ENCODE measurements around the gene SND1.

SND1 gene

GRCh38 chr7:127776776-127777386 is 124.9 kb downstream of the SND1 start:
- no peak for DNase-seq

GRCh38 chr7:127780489-127780888 is 128.5 kb downstream of the SND1 start:
- no peak for DNase-seq

- DNase-seq = no peak
Observed at GRCh38 chr7:127781081-127781480, 129.1 kb downstream of the SND1 start.

GRCh38 chr7:127782075-127782474 is 130.1 kb downstream of the SND1 start:
- DNase-seq = no peak

- DNase-seq = no peak
Observed at GRCh38 chr7:127782654-127783559, 130.9 kb downstream of the SND1 start.

- no peak for DNase-seq
Observed at GRCh38 chr7:127786184-127786583, 134.2 kb downstream of the SND1 start.

- no peak for DNase-seq
Observed at GRCh38 chr7:127789031-127789430, 137.0 kb downstream of the SND1 start.

GRCh38 chr7:127791446-127792189 is 139.6 kb downstream of the SND1 start:
- no peak for DNase-seq

- peak; percentile 8 for DNase-seq
Observed at GRCh38 chr7:127792528-127793342, 140.7 kb downstream of the SND1 start.

GRCh38 chr7:127793582-127793981 is 141.6 kb downstream of the SND1 start:
- no peak for DNase-seq

GRCh38 chr7:127794136-127794535 is 142.1 kb downstream of the SND1 start:
- no peak for DNase-seq

- no peak for DNase-seq
Observed at GRCh38 chr7:127794551-127794950, 142.6 kb downstream of the SND1 start.

- DNase-seq = no peak
Observed at GRCh38 chr7:127798023-127798422, 146.0 kb downstream of the SND1 start.

- DNase-seq = no peak
Observed at GRCh38 chr7:127798769-127799372, 146.9 kb downstream of the SND1 start.

GRCh38 chr7:127799535-127800305 is 147.7 kb downstream of the SND1 start:
- no peak for DNase-seq

- no peak for DNase-seq
Observed at GRCh38 chr7:127802845-127803244, 150.9 kb downstream of the SND1 start.

- DNase-seq = no peak
Observed at GRCh38 chr7:127803626-127804025, 151.6 kb downstream of the SND1 start.

- no peak for DNase-seq
Observed at GRCh38 chr7:127807340-127807739, 155.3 kb downstream of the SND1 start.

GRCh38 chr7:127807829-127808228 is 155.8 kb downstream of the SND1 start:
- DNase-seq = no peak

GRCh38 chr7:127809261-127809702 is 157.3 kb downstream of the SND1 start:
- no peak for DNase-seq

- no peak for DNase-seq
Observed at GRCh38 chr7:127810113-127810512, 158.1 kb downstream of the SND1 start.

Data from activated gamma-delta T cell treated with Interleukin-2 at 50 U/mL for 16 hours (primary cell).